IMR-90 (cell line): ENCODE data around the gene IZUMO4.

Experiments used
- CEBPB ChIP-seq: IDR thresholded peaks from 2 replicates; pipeline ENCODE4 v1.6.1; 2012; ENCODE audit warnings: low read depth, low read length, improper control_type of control experiment
- CTCF ChIP-seq: conservative IDR thresholded peaks from 2 replicates; pipeline ENCODE4 v1.5.1; 2012; ENCODE audit warnings: mild to moderate bottlenecking, low read depth, low read length, improper control_type of control experiment
- TF ChIP-seq, protein P1 (sequence below): fragments of 150-350 bp; IDR thresholded peaks from 2 replicates; pipeline ENCODE4 v1.6.1; 2017; ENCODE audit warnings: mild to moderate bottlenecking, antibody characterized with exemption, low read length, low read depth

DNA sequence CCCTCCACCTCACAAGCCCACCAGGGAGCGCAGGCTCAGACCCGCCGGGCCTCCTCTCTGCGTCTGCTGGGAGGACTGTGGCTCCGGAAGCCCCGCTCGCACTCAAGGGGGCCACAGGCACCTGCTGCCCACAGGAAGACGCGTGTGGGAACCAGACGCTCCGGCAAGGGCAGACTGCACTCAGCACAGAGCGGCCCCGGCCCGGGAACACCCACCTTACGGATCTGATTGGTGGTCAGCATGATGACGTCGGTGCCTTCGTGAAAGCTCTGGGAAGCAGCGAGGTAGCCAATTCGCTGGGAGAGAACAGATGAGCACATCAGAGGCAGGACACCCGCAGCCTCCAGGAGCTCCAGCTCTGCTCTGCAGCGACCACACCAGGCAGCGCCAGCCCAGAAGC lies 40.1 kb downstream of the IZUMO4 start:
- TF ChIP-seq CTCF (no peak), CEBPB (no peak)
- TF ChIP-seq, protein P1, sequence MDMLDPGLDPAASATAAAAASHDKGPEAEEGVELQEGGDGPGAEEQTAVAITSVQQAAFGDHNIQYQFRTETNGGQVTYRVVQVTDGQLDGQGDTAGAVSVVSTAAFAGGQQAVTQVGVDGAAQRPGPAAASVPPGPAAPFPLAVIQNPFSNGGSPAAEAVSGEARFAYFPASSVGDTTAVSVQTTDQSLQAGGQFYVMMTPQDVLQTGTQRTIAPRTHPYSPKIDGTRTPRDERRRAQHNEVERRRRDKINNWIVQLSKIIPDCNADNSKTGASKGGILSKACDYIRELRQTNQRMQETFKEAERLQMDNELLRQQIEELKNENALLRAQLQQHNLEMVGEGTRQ, result no peak
